ENCODE data around the gene L2HGDH.

DNA sequence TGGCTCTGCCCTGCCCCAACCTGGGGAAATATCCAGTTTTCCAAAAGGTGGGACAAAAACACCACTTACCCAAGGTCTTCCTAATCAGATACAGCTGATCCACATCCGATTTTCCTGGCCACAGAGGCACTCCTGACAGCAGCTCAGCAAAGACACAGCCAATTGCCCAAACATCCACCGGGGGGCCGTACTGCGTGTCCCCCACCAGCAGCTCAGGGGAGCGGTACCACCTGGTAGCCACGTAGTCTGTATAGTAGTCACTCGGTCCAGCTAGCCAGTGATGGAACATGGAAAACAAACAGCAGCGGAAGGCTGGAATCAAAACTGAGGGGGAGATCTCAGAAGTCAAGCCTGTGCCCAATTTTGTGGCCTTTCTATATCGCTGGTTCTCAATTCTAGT lies 28.9 kb upstream of the L2HGDH start:
- TF ChIP-seq ZNF3 (CRISPR knock-in tag; IDR thresholded peaks at IDR 0.05) = no peak
- no peak for TF ChIP-seq ERF (CRISPR knock-in tag; IDR thresholded peaks at IDR 0.05)
